GM12873 (cell line): ENCODE data around the gene OLFML2B.

ENCODE experiments used
- TF ChIP-seq, protein P1 (sequence below): IDR thresholded peaks from 2 replicates; pipeline ENCODE4 v1.5.1; 2012; ENCODE audit warnings: low read depth, mild to moderate bottlenecking, moderate library complexity, low read length, control low read depth; ENCODE audit not compliant: insufficient read depth; ENCODE audit errors: missing control alignments

Gene OLFML2B

DNA sequence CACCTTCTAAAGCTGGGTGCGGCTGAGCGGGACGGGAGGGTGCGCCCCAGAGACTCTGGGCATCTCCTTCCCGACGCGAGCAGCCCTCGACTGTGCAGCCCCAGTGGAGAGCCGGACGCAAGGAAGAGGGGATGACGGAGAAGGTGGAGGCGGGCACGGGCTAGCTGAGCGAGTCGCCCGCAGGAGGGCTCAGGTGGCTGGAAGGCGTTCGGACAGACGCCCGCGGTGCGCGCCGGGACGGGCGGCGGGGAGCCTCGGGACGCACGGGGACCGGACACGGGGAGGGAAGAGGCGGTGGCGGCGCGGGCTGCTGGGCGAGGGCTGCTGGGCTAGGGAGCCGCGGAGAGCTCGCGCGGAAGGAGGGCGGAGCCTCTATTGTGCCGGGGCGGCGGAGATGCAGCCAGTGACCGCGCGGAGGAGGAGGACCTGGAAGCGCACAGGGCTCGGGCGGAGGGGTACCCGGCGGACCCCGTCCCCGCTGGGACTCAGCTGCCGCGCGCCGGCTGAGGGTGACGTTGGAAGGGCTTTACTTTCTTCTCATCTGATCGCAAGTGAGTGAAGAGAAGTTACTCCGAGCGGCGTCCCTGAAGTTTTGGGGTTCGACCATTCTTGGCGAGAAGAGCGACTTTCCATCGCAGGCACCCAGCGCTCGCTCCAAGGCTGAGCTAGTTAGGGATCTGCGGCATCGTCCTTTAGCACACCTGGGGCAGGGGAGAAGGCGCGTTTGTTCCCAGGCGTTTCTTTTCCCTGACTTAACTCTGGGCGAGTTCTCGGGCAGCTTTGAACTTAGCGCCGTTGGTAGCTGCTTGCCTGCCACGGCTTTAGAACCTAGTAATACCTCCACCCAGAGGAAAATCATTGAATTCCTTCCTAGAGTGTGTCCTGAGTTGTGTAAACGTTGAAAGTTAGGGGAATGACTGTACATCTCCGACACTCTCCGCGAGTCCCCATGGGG, at the start of gene OLFML2B:
Gene OLFML2B, minus strand, starts transcription at position 323 of the 955 bp plus-strand sequence. CDS start 439 bp downstream, outside the sequence.
- TF ChIP-seq, protein P1, sequence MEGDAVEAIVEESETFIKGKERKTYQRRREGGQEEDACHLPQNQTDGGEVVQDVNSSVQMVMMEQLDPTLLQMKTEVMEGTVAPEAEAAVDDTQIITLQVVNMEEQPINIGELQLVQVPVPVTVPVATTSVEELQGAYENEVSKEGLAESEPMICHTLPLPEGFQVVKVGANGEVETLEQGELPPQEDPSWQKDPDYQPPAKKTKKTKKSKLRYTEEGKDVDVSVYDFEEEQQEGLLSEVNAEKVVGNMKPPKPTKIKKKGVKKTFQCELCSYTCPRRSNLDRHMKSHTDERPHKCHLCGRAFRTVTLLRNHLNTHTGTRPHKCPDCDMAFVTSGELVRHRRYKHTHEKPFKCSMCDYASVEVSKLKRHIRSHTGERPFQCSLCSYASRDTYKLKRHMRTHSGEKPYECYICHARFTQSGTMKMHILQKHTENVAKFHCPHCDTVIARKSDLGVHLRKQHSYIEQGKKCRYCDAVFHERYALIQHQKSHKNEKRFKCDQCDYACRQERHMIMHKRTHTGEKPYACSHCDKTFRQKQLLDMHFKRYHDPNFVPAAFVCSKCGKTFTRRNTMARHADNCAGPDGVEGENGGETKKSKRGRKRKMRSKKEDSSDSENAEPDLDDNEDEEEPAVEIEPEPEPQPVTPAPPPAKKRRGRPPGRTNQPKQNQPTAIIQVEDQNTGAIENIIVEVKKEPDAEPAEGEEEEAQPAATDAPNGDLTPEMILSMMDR = peak; percentile 6

GRCh38 chr1:162072740-162073139, 49.1 kb upstream of the OLFML2B start:
- TF ChIP-seq, protein P1 = no peak

GRCh38 chr1:162070825-162071224, 47.2 kb upstream of the OLFML2B start:
- TF ChIP-seq, protein P1 = no peak

GRCh38 chr1:162070094-162070748, 46.6 kb upstream of the OLFML2B start:
- TF ChIP-seq, protein P1 = no peak

GRCh38 chr1:162069334-162070093, 45.8 kb upstream of the OLFML2B start, which contains the start of gene NOS1AP:
Gene NOS1AP, plus strand, starts transcription at chr1:162069691. Its CDS starts 487 bp downstream, at chr1:162070178.
- TF ChIP-seq, protein P1 = no peak

- TF ChIP-seq, protein P1 = no peak
These were observed 44.6 kb upstream of the OLFML2B start for GRCh38 chr1:162068301-162068700.
